DMS153 treated with DMSO at 0.1 percent for 48 hours (cell line): ENCODE measurements around the gene THBS1.

Source experiments
- DNase-seq: peaks from one replicate; lab custom pipeline; 2025; ENCODE audit not compliant: unreplicated experiment; lab: John Stamatoyannopoulos, UW

The THBS1 gene

DNA sequence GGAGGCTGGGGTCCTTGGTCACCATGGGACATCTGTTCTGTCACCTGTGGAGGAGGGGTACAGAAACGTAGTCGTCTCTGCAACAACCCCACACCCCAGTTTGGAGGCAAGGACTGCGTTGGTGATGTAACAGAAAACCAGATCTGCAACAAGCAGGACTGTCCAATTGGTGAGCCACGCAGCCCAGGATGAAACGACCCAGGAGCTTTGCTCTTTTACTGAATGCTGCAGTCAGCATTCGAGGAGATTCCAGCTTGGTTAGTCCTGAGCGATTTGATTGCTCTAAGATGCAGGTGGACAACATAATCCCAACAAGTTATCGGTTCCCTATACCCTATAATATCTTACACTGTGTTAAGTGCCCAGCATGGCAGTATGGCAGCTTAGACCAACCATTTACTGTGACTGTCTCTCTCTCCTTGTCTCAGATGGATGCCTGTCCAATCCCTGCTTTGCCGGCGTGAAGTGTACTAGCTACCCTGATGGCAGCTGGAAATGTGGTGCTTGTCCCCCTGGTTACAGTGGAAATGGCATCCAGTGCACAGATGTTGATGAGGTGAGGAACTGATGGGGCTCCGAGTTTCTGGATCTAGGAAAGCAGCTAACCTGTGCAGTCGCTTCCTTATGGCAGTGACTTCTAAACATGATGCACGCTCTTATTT lies 7.8 kb downstream of the THBS1 start:
- DNase-seq: no peak

- no peak for DNase-seq
These were observed 8.4 kb downstream of the THBS1 start for GRCh38 chr15:39589193-39589814.

DNA sequence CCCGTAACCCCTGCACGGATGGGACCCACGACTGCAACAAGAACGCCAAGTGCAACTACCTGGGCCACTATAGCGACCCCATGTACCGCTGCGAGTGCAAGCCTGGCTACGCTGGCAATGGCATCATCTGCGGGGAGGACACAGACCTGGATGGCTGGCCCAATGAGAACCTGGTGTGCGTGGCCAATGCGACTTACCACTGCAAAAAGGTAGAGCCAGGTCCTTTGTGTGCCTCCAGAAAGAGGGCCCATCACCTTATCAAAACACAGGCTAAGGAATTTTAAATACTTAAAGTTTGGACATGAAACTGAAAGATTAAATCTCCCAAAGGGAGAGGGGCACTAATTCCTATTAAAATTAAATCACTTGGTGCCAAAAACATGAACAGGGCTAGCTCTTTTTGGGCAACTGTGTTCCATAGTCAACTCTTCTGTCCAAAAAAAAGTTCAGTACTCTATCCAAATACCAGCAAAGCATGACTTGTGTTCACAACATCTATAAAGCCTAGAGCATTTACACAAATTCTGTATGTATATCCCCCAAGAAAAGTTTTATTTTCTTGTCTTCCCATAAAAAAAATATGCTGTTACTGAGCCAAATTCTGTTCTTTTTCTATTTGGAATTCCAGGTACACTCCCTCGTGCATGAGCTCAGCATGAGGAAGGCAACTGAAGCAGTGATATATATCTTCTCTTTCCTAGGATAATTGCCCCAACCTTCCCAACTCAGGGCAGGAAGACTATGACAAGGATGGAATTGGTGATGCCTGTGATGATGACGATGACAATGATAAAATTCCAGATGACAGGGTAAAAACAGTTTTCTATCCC lies 9.2 kb downstream of the THBS1 start:
- no peak for DNase-seq

- no peak for DNase-seq
These were observed 10.4 kb downstream of the THBS1 start for GRCh38 chr15:39591141-39591895.

- DNase-seq: no peak
These were observed 11.0 kb downstream of the THBS1 start for GRCh38 chr15:39591896-39592315.

DNA sequence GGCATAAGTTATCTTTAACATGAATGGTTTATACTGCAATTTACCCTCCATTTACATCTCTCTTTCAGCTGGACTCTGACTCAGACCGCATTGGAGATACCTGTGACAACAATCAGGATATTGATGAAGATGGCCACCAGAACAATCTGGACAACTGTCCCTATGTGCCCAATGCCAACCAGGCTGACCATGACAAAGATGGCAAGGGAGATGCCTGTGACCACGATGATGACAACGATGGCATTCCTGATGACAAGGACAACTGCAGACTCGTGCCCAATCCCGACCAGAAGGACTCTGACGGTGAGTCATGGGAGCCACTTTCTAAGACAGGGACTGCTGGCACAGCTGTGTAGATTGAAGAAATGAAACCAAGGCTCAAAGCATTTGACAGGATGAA lies 11.6 kb downstream of the THBS1 start:
- DNase-seq: no peak

DNA sequence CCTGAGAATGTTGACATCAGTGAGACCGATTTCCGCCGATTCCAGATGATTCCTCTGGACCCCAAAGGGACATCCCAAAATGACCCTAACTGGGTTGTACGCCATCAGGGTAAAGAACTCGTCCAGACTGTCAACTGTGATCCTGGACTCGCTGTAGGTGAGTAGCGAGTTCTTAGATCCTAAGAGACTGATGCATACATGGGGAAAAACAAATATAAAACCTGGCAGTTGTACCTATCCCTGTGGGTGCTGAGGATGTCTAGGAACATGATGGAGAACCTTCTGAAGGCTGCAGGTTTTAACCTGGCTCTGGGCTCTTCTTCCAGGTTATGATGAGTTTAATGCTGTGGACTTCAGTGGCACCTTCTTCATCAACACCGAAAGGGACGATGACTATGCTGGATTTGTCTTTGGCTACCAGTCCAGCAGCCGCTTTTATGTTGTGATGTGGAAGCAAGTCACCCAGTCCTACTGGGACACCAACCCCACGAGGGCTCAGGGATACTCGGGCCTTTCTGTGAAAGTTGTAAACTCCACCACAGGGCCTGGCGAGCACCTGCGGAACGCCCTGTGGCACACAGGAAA lies 12.3 kb downstream of the THBS1 start:
- no peak for DNase-seq

- no peak for DNase-seq
These were observed 13.0 kb downstream of the THBS1 start for GRCh38 chr15:39593656-39594445.

DNA sequence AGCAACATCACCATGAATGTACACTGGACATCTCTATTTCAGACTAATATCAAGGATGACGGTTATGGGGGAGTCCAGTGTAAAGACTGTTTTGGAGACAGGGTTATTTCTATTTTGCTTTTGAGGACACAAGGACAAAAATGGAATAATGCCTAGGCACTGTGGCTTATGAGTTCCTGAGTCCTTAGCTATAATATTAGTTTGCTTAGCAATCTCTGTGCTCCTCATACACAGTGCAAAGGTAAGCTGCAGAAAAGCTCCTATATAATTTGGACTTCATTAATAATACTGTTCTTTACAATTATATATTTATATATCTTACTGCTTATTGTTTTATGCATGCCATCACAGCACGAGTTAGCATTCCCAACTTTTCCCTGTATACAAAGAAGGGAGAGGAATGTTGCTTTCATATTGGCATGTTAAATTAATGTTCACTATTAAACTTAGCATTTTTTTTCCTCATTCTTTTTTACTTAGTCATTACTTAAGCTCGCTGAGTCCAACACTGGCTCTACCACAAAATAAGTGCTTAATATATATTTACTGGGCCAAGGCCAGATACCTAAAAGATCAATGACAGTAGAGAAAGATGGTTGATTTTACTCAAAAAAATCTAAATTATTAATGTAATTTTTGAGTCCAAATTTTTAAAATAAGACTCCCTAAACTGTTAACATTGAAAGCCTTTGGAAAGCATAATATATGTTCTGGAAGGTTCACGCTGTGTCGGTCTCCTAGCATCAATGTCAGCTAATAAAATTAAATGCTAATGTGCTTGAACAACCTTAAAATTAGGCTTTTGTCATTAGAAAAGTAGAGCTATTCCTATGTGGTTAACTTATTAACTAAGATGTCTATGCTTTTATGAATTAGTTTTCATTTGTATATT lies 13.8 kb downstream of the THBS1 start:
- DNase-seq: no peak

GRCh38 chr15:39595338-39596221 lies 14.7 kb downstream of the THBS1 start:
- no peak for DNase-seq

DNA sequence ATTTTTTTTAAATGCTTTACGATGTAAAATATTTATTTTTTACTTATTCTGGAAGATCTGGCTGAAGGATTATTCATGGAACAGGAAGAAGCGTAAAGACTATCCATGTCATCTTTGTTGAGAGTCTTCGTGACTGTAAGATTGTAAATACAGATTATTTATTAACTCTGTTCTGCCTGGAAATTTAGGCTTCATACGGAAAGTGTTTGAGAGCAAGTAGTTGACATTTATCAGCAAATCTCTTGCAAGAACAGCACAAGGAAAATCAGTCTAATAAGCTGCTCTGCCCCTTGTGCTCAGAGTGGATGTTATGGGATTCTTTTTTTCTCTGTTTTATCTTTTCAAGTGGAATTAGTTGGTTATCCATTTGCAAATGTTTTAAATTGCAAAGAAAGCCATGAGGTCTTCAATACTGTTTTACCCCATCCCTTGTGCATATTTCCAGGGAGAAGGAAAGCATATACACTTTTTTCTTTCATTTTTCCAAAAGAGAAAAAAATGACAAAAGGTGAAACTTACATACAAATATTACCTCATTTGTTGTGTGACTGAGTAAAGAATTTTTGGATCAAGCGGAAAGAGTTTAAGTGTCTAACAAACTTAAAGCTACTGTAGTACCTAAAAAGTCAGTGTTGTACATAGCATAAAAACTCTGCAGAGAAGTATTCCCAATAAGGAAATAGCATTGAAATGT lies 15.6 kb downstream of the THBS1 start:
- no peak for DNase-seq

DNA sequence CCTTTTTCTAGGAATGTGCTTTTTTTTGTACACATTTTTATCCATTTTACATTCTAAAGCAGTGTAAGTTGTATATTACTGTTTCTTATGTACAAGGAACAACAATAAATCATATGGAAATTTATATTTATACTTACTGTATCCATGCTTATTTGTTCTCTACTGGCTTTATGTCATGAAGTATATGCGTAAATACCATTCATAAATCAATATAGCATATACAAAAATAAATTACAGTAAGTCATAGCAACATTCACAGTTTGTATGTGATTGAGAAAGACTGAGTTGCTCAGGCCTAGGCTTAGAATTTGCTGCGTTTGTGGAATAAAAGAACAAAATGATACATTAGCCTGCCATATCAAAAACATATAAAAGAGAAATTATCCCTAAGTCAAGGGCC lies 16.5 kb downstream of the THBS1 start:
- DNase-seq: no peak

GRCh38 chr15:39597751-39598185 lies 16.9 kb downstream of the THBS1 start:
- DNase-seq: no peak

GRCh38 chr15:39598186-39598850 lies 17.4 kb downstream of the THBS1 start:
- DNase-seq: no peak

DNA sequence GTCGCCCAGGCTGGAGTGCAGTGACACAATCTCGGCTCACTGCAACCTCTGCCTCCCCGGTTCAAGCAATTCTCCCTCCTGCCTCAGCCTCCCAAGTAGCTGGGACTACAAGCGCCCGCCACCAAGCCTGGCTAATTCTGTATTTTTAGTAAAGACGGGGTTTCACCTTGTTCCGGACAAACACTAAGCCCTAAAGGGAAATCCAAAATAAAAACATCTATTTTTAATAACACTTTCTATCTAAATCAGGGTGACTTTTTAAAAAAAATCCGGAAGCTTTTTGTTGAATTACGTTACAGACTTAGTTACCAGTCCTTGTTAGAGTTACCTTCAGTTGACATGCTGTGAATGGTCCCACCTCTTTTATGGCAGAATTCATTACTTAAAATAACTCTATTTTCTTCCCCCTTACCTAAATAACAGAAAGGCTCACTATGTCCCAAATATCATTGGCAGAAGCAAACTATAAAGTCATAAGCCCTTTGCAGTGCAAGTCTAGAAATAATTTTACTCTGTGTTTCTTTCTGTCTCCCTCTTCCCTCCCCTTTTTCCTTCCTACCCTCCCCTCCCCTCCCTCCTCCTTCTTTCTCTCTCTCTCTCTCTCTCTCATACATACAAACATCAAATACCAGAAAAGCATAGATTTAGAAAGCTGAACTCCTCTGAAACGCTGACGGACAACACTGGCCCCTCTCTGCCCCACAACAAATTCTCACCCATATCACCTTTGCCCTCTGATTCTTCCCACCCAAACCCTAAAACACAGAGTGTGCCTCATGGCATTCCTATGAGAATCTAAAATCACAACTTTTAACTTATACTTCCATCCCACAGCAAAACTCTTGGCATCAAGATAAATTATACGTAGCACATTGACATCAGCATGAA lies 18.3 kb downstream of the THBS1 start:
- no peak for DNase-seq

DNA sequence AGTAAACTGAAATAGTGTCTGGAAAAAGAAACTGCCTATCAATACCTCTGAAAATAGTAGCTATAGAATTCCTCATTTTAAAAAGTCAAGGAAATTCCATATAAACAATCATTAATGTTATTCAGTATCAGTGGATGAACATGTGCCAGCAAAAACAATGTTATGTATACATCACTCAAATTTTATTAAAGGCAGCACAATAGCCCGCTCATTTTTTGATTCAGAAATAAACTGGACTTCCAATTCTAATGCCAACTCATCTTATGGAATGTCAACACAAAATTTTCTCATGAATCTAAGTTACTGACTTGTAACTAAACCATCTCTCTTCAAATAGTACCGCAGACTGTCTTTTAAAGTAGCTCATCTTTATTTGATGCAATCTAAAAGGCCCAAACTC lies 19.0 kb downstream of the THBS1 start:
- no peak for DNase-seq
